Measurements from ENCODE around the gene SYT7. TPM values are rescaled to one million over a fixed set of nuclear protein-coding genes. Genes with fewer than 3 reads are reported as not detected.

The SYT7 gene
- total and polyA plus RNA-seq, 3 donors from 2014 or later: 5.9 to 9.0 (median 8.7) TPM

- intact Hi-C loops (cut with DNase I; ENCODE audit: low total_unique reads): no loop called here
- TF ChIP-seq, protein P1, sequence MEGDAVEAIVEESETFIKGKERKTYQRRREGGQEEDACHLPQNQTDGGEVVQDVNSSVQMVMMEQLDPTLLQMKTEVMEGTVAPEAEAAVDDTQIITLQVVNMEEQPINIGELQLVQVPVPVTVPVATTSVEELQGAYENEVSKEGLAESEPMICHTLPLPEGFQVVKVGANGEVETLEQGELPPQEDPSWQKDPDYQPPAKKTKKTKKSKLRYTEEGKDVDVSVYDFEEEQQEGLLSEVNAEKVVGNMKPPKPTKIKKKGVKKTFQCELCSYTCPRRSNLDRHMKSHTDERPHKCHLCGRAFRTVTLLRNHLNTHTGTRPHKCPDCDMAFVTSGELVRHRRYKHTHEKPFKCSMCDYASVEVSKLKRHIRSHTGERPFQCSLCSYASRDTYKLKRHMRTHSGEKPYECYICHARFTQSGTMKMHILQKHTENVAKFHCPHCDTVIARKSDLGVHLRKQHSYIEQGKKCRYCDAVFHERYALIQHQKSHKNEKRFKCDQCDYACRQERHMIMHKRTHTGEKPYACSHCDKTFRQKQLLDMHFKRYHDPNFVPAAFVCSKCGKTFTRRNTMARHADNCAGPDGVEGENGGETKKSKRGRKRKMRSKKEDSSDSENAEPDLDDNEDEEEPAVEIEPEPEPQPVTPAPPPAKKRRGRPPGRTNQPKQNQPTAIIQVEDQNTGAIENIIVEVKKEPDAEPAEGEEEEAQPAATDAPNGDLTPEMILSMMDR (IDR thresholded peaks at IDR 0.05): no peak
- no peak for TF ChIP-seq POLR2A (IDR thresholded peaks at IDR 0.05)
- H3K4me1 ChIP-seq: no peaks in the 10 kb centered on the region
Measured at GRCh38 chr11:61574611-61575010, 6.3 kb downstream of the SYT7 start.

GRCh38 chr11:61572913-61573312 lies 8.0 kb downstream of the SYT7 start:
- Histone ChIP-seq H3K27me3 (no peaks in the 10 kb centered on the region), H3K9me3 (no peaks in the 10 kb centered on the region), H3K4me1 (no peaks in the 10 kb centered on the region), H3K36me3 (ENCODE audit: low read depth, missing control alignments) (no peaks in the 10 kb centered on the region), H3K4me3 (no peak overlapping the region), H3K27ac (no peak overlapping the region)
- TF ChIP-seq, protein P1 (IDR thresholded peaks at IDR 0.05): no peak
- TF ChIP-seq POLR2A (IDR thresholded peaks at IDR 0.05): no peak
- 87% methylated on average over 5 of the region's 5 CpGs; no CpG with 5 or more reads in 1 of the 2 donors for WGBS, 2 donors
- no peak for DNase-seq
- intact Hi-C loops (cut with DNase I; ENCODE audit: low total_unique reads): no loop called here

More at GRCh38 chr11:61574611-61575010, 6.3 kb downstream of the SYT7 start:
- DNase-seq: no peak
- Histone ChIP-seq H3K27ac (no peak overlapping the region), H3K36me3 (ENCODE audit: low read depth, missing control alignments) (no peaks in the 10 kb centered on the region), H3K27me3 (no peaks in the 10 kb centered on the region), H3K9me3 (no peaks in the 10 kb centered on the region), H3K4me3 (no peak overlapping the region)
- WGBS, 2 donors: 87 to 88% methylated on average over 10 to 14 of the region's 14 CpGs

DNA sequence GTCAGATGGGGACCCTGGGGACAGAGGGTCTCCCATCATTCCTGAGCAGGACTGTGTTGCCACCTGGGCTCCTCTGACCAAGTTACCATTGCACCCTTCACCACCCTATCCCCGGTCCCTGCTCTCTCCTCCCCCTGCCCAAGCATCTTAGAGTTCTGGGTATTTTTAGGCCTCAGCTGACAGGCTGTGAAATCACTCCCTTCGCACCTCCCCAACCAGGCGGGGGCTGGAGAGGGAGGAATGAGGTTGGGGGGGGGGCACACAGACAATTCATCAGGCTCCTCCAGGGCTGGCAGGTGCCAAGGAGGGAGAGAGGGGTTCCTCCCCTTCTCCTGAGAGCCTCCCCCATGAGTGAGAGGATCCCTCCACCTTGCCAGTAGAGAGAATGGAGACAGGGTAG lies 9.0 kb downstream of the SYT7 start:
- Histone ChIP-seq H3K36me3 (ENCODE audit: low read depth, missing control alignments) (no peaks in the 10 kb centered on the region), H3K27me3 (no peaks in the 10 kb centered on the region), H3K4me1 (no peaks in the 10 kb centered on the region), H3K9me3 (no peaks in the 10 kb centered on the region), H3K4me3 (no peak overlapping the region), H3K27ac (no peak overlapping the region)
- TF ChIP-seq, protein P1 (IDR thresholded peaks at IDR 0.05): no peak
- TF ChIP-seq POLR2A (IDR thresholded peaks at IDR 0.05): no peak
- DNase-seq: no peak
- intact Hi-C loops (cut with DNase I; ENCODE audit: low total_unique reads): no loop called here
- WGBS, 2 donors: 68 to 83% methylated on average over 1 to 3 of the region's 3 CpGs

GRCh38 chr11:61571337-61571736 lies 9.5 kb downstream of the SYT7 start:
- no peak for DNase-seq
- TF ChIP-seq, protein P1 (IDR thresholded peaks at IDR 0.05): no peak
- TF ChIP-seq POLR2A (IDR thresholded peaks at IDR 0.05): no peak
- H3K9me3 ChIP-seq: no peaks in the 10 kb centered on the region
- H3K27me3 ChIP-seq: no peaks in the 10 kb centered on the region
- H3K4me1 ChIP-seq: no peaks in the 10 kb centered on the region
- no peak overlapping the region for H3K27ac ChIP-seq
- no peak overlapping the region for H3K4me3 ChIP-seq
- 92 to 94% methylated on average over 9 of the region's 9 CpGs for WGBS, 2 donors
- H3K36me3 ChIP-seq (ENCODE audit: low read depth, missing control alignments): no peaks in the 10 kb centered on the region
- intact Hi-C loops (cut with DNase I; ENCODE audit: low total_unique reads): no loop called here

- DNase-seq: no peak
- H3K4me3 ChIP-seq: no peak overlapping the region
- whole genome bisulfite sequencing, 2 donors: 42 to 53% methylated on average over 5 to 10 of the region's 10 CpGs
- no peaks in the 10 kb centered on the region for H3K27me3 ChIP-seq
- no peaks in the 10 kb centered on the region for H3K9me3 ChIP-seq
- no peaks in the 10 kb centered on the region for H3K4me1 ChIP-seq
- TF ChIP-seq, protein P1 (IDR thresholded peaks at IDR 0.05): no peak
- no peak for TF ChIP-seq POLR2A (IDR thresholded peaks at IDR 0.05)
- intact Hi-C loops (cut with DNase I; ENCODE audit: low total_unique reads): no loop called here
- no peak overlapping the region for H3K27ac ChIP-seq
- no peaks in the 10 kb centered on the region for H3K36me3 ChIP-seq (ENCODE audit: low read depth, missing control alignments)
Measured at GRCh38 chr11:61569701-61570100, 11.2 kb downstream of the SYT7 start.

All from testis (tissue), 3 donors.